Measurements from ENCODE around the gene ZNF236. TPM values are rescaled to one million over a fixed set of nuclear protein-coding genes. Genes with fewer than 3 reads are reported as not detected.

The ZNF236 gene
- total RNA-seq, 1 experiment from 2014 or later, result 24.8 TPM

DNA sequence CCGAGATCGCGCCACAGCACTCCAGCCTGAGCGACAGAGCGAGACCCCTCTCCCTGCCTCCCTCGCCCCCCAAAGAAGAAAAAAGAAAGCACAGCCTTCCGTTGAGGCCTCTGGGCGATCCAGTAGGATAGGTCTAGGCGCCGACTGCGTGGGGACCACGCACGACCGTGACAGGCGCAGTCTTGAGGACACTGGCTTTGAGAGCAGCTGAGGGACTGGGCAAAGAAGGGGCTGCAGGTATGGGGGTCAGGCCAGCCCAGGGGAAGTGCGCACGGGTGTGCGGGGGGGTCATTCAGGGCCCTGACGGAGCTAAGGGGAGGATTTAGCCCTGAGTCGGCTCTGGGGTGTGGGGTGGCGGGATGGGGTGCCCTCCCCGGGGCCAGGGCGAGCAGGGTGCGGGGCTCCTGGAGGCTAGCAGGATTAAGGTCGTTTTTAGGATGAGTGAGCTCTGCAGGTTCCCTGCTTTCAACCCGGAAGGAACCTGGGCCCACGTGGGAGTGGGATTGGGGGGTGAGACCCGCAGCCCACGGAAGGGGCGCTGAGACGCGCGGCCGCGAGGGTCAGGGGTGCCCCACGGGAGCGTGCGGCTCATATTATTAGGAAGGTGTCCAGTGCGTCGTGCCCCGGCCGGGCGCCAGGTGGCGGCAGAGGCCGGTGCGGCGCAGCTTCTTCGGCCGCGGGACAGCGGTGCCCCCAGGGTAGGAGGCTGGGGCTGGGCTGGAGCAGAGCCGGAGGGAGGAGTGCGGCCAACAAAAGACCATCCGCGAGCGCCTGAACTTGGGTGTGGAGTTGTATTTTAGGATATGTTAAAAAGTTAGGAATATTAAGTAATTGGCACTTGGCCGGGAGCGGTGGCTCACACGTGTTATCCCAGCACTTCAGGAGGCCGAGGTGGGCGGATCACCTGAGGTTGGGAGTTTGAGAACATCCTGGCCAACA is 20.5 kb upstream of the ZNF236 start:
- ChIA-PET CTCF (interaction anchor here (0.6 to 0.7 kb wide), 3 partner anchors 14 to 212 kb away, joined by 4 to 8 read pairs (median 5); no protein-coding TSS in a partner anchor), POLR2A (ENCODE audit: low non-redundant PET) (no interaction called here)
- H3K27ac ChIP-seq (ENCODE audit: low read depth, low read length, poor library complexity, severe bottlenecking), result no peak overlapping the region
- no peak for TF ChIP-seq EZH2 (IDR thresholded peaks at IDR 0.05; ENCODE audit: borderline replicate concordance, low read depth, low read length, poor library complexity, severe bottlenecking)
- TF ChIP-seq, protein P1, sequence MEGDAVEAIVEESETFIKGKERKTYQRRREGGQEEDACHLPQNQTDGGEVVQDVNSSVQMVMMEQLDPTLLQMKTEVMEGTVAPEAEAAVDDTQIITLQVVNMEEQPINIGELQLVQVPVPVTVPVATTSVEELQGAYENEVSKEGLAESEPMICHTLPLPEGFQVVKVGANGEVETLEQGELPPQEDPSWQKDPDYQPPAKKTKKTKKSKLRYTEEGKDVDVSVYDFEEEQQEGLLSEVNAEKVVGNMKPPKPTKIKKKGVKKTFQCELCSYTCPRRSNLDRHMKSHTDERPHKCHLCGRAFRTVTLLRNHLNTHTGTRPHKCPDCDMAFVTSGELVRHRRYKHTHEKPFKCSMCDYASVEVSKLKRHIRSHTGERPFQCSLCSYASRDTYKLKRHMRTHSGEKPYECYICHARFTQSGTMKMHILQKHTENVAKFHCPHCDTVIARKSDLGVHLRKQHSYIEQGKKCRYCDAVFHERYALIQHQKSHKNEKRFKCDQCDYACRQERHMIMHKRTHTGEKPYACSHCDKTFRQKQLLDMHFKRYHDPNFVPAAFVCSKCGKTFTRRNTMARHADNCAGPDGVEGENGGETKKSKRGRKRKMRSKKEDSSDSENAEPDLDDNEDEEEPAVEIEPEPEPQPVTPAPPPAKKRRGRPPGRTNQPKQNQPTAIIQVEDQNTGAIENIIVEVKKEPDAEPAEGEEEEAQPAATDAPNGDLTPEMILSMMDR (conservative IDR thresholded peaks at IDR 0.05; ENCODE audit: low read depth, low read length), result peak; percentile 89
- no peaks in the 10 kb centered on the region for H3K36me3 ChIP-seq (ENCODE audit: insufficient read depth, low read length, poor library complexity, severe bottlenecking)
- intact Hi-C loops (cut with micrococcal nuclease; ENCODE audit: unreplicated experiment), result loop anchor here (1.0 to 10.0 kb wide), 2 partner anchors 181 to 263 kb away; no protein-coding TSS in a partner anchor
- no peaks in the 10 kb centered on the region for H3K4me1 ChIP-seq (ENCODE audit: insufficient read depth, low read length, poor library complexity, severe bottlenecking)
- H3K4me3 ChIP-seq (ENCODE audit: low read depth, low read length, poor library complexity, severe bottlenecking), result peak overlapping the region; percentile 34
- H3K27me3 ChIP-seq (replicated peaks; ENCODE audit: insufficient read depth, low read depth, low read length, poor library complexity), result no peaks in the 10 kb centered on the region
- DNase-seq (ENCODE audit: low spot score), result peak; percentile 63
- no TSS peak for BruUV-seq (replicated peaks)
- no peaks in the 10 kb centered on the region for H3K9me3 ChIP-seq (ENCODE audit: low read depth, low read length, poor library complexity, severe bottlenecking)

DNA sequence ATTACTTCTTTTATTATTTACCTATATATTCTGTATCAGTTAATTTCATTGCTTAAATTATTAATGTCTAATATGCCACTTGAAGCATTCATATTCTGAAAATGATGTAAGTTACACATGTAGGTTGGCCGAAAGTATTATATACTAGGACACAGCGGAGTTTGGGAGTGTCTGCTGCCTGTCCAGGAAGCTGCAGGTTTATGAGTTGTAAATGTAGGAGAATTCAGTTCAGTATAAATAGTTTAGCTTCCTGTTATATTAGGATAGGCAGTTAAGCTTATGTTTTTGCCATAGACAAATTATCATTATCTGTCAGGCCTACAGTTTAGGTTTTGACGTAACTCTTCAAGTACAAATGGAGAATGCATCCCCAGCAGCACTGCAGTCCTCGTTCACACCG is 18.9 kb upstream of the ZNF236 start:
- Histone ChIP-seq H3K27ac (ENCODE audit: low read depth, low read length, poor library complexity, severe bottlenecking) (no peak overlapping the region), H3K27me3 (replicated peaks; ENCODE audit: insufficient read depth, low read depth, low read length, poor library complexity) (no peaks in the 10 kb centered on the region), H3K9me3 (ENCODE audit: low read depth, low read length, poor library complexity, severe bottlenecking) (no peaks in the 10 kb centered on the region), H3K36me3 (ENCODE audit: insufficient read depth, low read length, poor library complexity, severe bottlenecking) (no peaks in the 10 kb centered on the region), H3K4me3 (ENCODE audit: low read depth, low read length, poor library complexity, severe bottlenecking) (peak overlapping the region; percentile 23), H3K4me1 (ENCODE audit: insufficient read depth, low read length, poor library complexity, severe bottlenecking) (no peaks in the 10 kb centered on the region)
- POLR2A ChIA-PET (ENCODE audit: low non-redundant PET), result no interaction called here
- no peak for DNase-seq (ENCODE audit: low spot score)
- BruUV-seq (replicated peaks), result no TSS peak
- intact Hi-C loops (cut with micrococcal nuclease; ENCODE audit: unreplicated experiment), result loop anchor here (10.0 kb wide), 1 partner anchor 261 kb away; no protein-coding TSS in a partner anchor
- CTCF ChIA-PET, result interaction anchor here (1.1 kb wide), 1 partner anchor 179 kb away, joined by 4 read pairs; no protein-coding TSS in a partner anchor
- TF ChIP-seq EZH2 (IDR thresholded peaks at IDR 0.05; ENCODE audit: borderline replicate concordance, low read depth, low read length, poor library complexity, severe bottlenecking), result no peak
- TF ChIP-seq, protein P1 (conservative IDR thresholded peaks at IDR 0.05; ENCODE audit: low read depth, low read length), result no peak

DNA sequence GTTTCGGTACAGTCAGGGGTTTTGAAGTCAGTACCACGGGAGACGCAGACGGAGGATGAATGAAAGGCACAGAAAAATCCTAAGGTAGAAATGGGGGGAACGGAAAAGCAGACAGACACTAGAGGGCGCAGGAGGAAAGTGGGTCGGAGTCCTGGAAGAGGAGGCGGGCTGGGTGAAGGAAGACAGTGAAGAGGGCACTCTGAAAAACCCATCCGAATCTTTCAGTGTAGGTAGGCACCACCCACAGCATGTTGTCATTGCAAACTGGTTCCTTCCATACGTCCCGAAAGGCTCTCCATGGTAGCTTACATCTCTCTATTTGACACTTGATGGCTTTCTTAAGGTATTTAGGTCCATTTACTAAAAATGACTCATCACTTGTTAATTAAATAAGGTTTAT is 18.5 kb upstream of the ZNF236 start:
- H3K9me3 ChIP-seq (ENCODE audit: low read depth, low read length, poor library complexity, severe bottlenecking), result no peaks in the 10 kb centered on the region
- peak; percentile 86 for DNase-seq (ENCODE audit: low spot score)
- no peaks in the 10 kb centered on the region for H3K4me1 ChIP-seq (ENCODE audit: insufficient read depth, low read length, poor library complexity, severe bottlenecking)
- TF ChIP-seq, protein P1 (conservative IDR thresholded peaks at IDR 0.05; ENCODE audit: low read depth, low read length), result peak; percentile 92
- TF ChIP-seq EZH2 (IDR thresholded peaks at IDR 0.05; ENCODE audit: borderline replicate concordance, low read depth, low read length, poor library complexity, severe bottlenecking), result no peak
- no TSS peak for BruUV-seq (replicated peaks)
- CTCF ChIA-PET, result no interaction called here
- H3K4me3 ChIP-seq (ENCODE audit: low read depth, low read length, poor library complexity, severe bottlenecking), result peak overlapping the region; percentile 23
- POLR2A ChIA-PET (ENCODE audit: low non-redundant PET), result no interaction called here
- no peaks in the 10 kb centered on the region for H3K27me3 ChIP-seq (replicated peaks; ENCODE audit: insufficient read depth, low read depth, low read length, poor library complexity)
- intact Hi-C loops (cut with micrococcal nuclease; ENCODE audit: unreplicated experiment), result loop anchor here (10.0 kb wide), 1 partner anchor 261 kb away; no protein-coding TSS in a partner anchor
- H3K27ac ChIP-seq (ENCODE audit: low read depth, low read length, poor library complexity, severe bottlenecking), result no peak overlapping the region
- H3K36me3 ChIP-seq (ENCODE audit: insufficient read depth, low read length, poor library complexity, severe bottlenecking), result no peaks in the 10 kb centered on the region

Measured in A673 (cell line).